DND-41 (cell line): ENCODE measurements around the gene ZNF366.

ENCODE experiments used
- ATAC-seq: fragments of 200-7000 bp; cut with Tn5 transposase; 3 replicates; pipeline ENCODE4 v1.9.1; 2021; ENCODE audit warnings: low read depth; ENCODE audit not compliant: insufficient read depth
- DNase-seq: peaks from one replicate; pipeline ENCODE4 v3.0.0-alpha.2; 2020
- H2AFZ ChIP-seq: 2 replicates; pipeline ENCODE4 v1.6.0; 2012; ENCODE audit warnings: low read depth, low read length
- H3K27ac ChIP-seq: 2 replicates; pipeline ENCODE4 v1.5.1; 2012; ENCODE audit warnings: low read length, inconsistent platforms
- H3K27me3 ChIP-seq: fragments of 200-600 bp; sonication (generic); 2 replicates; pipeline ENCODE4 v1.6.0; 2012; ENCODE audit warnings: low read length, mild to moderate bottlenecking, inconsistent platforms; ENCODE audit not compliant: insufficient read depth, poor library complexity
- H3K36me3 ChIP-seq: 2 replicates; pipeline ENCODE4 v1.5.1; 2012; ENCODE audit warnings: low read length, inconsistent platforms; ENCODE audit not compliant: insufficient read depth
- H3K4me1 ChIP-seq: 2 replicates; pipeline ENCODE4 v1.5.1; 2012; ENCODE audit warnings: mild to moderate bottlenecking, low read length; ENCODE audit not compliant: insufficient read depth
- H3K4me2 ChIP-seq: 2 replicates; pipeline ENCODE4 v1.6.0; 2012; ENCODE audit warnings: mild to moderate bottlenecking, moderate library complexity, low read length, inconsistent platforms; ENCODE audit not compliant: insufficient read depth
- H3K4me3 ChIP-seq, 2 experiments: fragments of 200-600 bp in 1 of 2; shearing (Covaris generic) in 1 of 2; 2 replicates each; pipeline ENCODE4 v1.5.1; 2012 to 2016; ENCODE audit warnings: inconsistent platforms in 2 of 2, low read length in 2 of 2, mild to moderate bottlenecking in 2 of 2, low read depth in 1 of 2, moderate library complexity in 1 of 2
- H3K79me2 ChIP-seq: 2 replicates; pipeline ENCODE4 v1.6.0; 2012; ENCODE audit warnings: low read length, inconsistent platforms; ENCODE audit not compliant: insufficient read depth
- H3K9ac ChIP-seq: 2 replicates; pipeline ENCODE4 v1.6.0; 2012; ENCODE audit warnings: low read depth, mild to moderate bottlenecking, inconsistent platforms, low read length, moderate library complexity
- H3K9me3 ChIP-seq: 2 replicates; pipeline ENCODE4 v1.5.1; 2012; ENCODE audit warnings: low read length, moderate library complexity, mild to moderate bottlenecking, inconsistent platforms; ENCODE audit not compliant: insufficient read depth, severe bottlenecking
- H4K20me1 ChIP-seq: 2 replicates; pipeline ENCODE4 v1.6.0; 2012; ENCODE audit warnings: low read length; ENCODE audit not compliant: insufficient read depth
- CTCF ChIP-seq: IDR thresholded peaks from 2 replicates; pipeline ENCODE4 v1.5.1; 2012; ENCODE audit warnings: borderline replicate concordance, low read length, moderate library complexity, mild to moderate bottlenecking; ENCODE audit not compliant: poor library complexity, severe bottlenecking; ENCODE audit errors: extremely low read depth
- EZH2 ChIP-seq: IDR thresholded peaks from 3 replicates; pipeline ENCODE4 v1.6.1; 2012; ENCODE audit warnings: borderline replicate concordance, low read depth, mild to moderate bottlenecking, moderate library complexity, low read length, inconsistent platforms; ENCODE audit not compliant: severe bottlenecking

ZNF366 gene

DNA sequence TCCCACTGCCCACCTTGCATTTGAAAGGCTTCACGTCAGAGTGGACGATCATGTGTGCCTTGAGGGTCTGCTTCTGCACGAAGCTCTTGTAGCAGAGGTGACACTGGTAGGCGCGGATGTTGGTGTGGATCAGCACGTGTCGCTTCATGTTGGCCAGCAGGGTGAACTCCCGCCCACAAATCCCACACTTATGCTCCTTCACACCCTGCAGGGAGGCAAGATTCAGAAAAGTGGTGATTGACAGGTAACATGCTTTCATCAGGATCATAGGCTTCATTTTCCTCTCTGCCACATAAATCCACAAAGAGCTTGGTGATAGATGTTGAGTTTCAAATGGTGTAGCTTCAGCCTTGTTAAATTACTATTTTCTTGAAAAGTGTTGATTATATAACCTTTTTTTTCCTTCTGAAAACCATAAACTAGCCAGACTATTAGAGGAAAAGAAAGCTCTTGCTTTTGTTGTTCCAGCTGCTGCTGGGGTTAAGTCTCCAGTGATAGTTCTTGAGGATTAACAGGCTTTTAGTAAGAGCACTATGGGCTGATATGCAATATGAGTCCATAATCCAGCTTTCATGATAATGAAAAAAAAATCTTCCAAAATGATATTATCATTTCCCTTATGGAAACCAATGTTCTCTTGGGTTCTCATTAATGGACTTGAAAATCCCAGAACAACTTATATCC lies 50.7 kb downstream of the ZNF366 start:
- TF ChIP-seq CTCF = no peak
- no peak for TF ChIP-seq EZH2
- Histone ChIP-seq H3K36me3 (no peaks in the 10 kb centered on the region), H3K4me1 (no peaks in the 10 kb centered on the region), H2AFZ (no peak overlapping the region), H3K4me3 (no peak overlapping the region), H3K4me2 (no peak overlapping the region), H3K27me3 (no peaks in the 10 kb centered on the region), H3K79me2 (no peaks in the 10 kb centered on the region), H3K9ac (no peak overlapping the region), H3K9me3 (no peaks in the 10 kb centered on the region), H3K27ac (no peak overlapping the region), H4K20me1 (no peaks in the 10 kb centered on the region)
- ATAC-seq (no peak), DNase-seq (no peak)

GRCh38 chr5:72455476-72455875 lies 51.7 kb downstream of the ZNF366 start:
- no peak overlapping the region for H3K4me3 ChIP-seq
- no peaks in the 10 kb centered on the region for H3K27me3 ChIP-seq
- TF ChIP-seq EZH2 = no peak
- TF ChIP-seq CTCF = no peak
- H3K36me3 ChIP-seq = no peaks in the 10 kb centered on the region
- H3K79me2 ChIP-seq = no peaks in the 10 kb centered on the region
- no peak for DNase-seq
- ATAC-seq = no peak
- no peaks in the 10 kb centered on the region for H3K9me3 ChIP-seq
- no peak overlapping the region for H2AFZ ChIP-seq
- no peak overlapping the region for H3K27ac ChIP-seq
- no peaks in the 10 kb centered on the region for H4K20me1 ChIP-seq
- H3K9ac ChIP-seq = no peak overlapping the region
- no peaks in the 10 kb centered on the region for H3K4me1 ChIP-seq
- H3K4me2 ChIP-seq = no peak overlapping the region

- ATAC-seq = no peak
- H3K36me3 ChIP-seq = no peaks in the 10 kb centered on the region
- DNase-seq = no peak
These were observed 52.2 kb downstream of the ZNF366 start for GRCh38 chr5:72454996-72455395.

More at GRCh38 chr5:72454996-72455395, 52.2 kb downstream of the ZNF366 start:
- Histone ChIP-seq H4K20me1 (no peaks in the 10 kb centered on the region), H3K4me2 (no peak overlapping the region), H3K27me3 (no peaks in the 10 kb centered on the region), H3K9me3 (no peaks in the 10 kb centered on the region), H3K4me1 (no peaks in the 10 kb centered on the region), H3K4me3 (no peak overlapping the region), H3K27ac (no peak overlapping the region), H3K79me2 (no peaks in the 10 kb centered on the region), H2AFZ (no peak overlapping the region), H3K9ac (no peak overlapping the region)
- TF ChIP-seq CTCF (no peak), EZH2 (no peak)
